Measurements from ENCODE around the gene ASTN2.
A peak's percentile ranks its signal among the peaks of the same experiment; 100 is the strongest.

ASTN2 gene

DNA sequence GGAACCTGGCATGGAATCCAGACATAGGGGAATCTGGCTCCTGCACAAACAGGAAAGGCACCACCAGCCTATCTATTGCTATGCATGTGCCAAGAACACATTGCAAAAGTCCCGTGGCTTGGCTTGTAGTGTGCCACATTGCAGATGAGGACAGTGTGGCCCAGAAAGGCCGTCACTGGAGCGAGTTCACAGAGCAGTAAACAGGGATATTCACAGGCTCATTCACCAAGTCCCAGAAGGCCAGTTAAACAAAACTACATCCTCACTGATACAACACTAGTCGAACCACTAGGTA is 767.4 kb downstream of the ASTN2 start:
- no peak for DNase-seq

DNA sequence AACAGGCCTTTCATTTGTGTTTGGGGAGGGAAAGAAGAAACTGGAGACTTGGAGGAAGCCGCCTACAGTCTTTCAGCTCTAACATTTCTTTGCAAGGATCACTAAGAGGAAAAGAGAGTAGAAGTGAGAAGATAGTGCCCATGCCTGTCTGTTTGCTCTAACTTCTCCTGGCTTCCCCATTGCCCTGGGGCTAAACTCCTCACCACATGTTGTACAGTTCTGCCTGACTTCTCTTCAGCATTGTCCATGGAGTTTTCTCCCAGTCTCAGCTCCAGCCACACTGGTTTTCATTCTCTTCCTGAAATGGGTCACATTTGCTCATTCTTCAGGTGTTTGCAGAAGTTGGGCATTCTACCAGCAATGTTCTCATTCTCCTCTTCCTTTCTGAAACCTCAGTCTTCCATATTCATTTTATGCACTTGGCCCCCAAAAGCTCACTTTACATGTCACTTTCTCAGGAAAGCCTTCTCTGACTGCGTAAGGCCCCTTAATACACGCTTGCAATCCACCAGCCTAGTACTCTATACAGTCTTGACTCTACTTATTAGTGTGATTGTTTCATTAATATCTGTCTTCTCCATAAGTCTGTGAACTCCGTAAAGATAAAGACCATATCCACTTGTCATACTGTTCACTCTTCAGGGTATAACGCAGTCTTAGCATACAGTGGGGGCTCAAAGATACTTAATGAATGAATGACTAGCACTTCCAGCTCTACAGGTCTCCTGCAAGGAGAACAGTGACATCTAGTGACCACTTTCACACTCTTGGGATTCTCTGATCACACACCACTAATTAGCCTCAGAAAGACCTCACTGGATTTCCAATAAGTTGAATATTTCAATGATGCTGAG is 768.0 kb downstream of the ASTN2 start:
- DNase-seq = peak; percentile 16 to 41

DNA sequence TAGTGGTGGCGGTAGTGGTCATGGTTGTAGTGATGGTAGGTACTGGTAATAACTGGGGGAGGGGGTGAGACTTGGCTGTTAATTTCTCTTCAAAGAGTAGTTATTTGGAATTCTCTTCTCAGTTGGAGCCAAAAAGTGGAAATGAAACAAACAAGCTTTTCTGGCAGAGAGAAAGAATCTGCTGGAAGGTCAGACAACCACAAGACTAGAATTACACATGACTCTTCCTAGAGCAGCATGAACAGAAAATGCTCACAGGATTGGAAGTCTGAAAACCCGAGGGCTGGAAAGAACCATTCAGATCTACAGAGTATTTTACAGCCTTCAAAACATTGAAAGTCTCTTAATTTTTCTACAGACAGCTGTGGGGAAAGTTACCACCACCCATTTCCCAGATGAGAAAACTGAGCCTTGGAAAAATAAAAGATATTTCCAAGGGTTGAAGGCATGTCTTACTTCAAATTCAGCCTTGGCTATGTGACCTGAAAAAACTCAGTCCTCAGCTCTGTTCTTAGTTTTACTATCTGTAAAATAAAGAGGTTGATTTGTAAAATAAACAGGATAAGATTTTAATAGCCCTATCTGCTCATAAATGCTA is 770.7 kb downstream of the ASTN2 start:
- no peak for DNase-seq

DNA sequence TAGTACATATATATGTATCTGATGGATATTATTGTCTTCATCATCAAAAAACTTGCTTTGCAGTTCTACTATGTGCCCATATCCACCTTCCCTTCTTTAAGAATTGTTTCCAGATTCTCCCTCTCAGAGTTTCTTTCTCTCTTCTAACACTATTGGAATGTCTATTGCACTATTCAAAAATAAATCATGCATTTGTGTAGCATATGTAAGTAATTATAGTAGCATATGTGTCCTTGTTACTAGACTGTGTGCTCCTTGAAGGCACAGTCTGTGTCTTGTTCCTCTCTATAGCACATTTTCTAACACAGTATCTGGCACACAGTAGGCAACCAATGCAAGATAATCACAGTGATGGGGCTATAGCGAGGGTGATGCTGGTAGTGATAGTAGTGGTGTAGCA is 771.2 kb downstream of the ASTN2 start:
- DNase-seq = no peak

DNA sequence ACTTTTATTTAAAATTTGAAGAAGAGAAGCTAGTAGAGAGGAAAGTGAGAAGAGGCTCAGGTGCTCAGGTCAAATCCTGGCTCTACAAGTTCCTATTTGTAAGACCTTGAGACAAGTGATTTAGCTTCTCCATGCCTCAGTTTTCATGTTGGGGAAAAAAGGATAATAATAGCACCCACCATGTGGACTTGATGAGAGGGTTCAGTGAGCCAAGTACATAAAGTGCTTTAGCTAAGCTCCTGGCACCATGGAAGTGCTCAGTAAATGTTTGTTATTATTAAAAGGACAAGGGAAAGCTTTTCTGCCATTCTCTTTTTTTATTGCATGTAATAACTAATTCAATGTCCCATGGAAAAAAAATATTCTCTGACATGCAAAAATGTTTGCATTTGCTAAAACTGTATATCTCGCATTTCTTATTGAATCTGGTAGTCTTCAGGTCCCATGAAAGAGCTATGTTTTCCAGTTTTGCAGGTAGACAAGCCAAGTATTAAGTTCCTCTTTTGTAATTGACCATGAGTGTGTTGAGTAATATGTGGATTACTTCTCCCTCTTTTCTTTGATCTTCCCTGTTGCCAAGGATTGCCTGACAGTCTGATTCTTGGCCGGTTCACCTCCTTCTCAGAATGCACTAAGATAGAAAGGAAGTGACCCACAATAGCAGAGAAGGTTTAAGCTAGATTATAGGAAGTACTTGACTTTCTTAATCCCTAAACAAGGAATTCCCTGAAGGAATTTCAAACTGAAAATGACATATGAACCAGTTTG is 773.4 kb downstream of the ASTN2 start:
- DNase-seq = no peak

DNA sequence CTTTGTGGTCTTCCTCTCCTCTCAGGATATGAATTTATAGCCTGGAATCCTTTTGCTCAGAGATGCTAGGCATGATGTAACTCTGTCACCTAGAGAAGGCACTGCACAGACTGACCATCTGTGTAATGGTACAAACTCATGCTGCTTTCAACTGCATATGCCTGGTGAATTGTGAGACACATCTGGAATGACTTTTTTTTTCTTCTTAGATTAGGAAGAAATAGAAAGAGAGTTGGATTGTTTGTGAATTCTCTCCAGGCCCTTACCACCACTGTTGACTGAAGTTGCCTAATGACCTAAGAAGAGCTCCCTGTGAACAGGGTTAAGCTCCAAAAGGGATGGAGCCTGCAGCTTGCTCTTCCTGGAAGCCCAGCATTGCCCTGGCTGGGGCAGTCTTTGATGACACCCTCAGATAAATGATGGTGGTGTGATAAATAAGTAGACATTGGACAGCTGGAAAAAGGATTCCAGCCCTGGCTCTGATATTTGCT is 775.6 kb downstream of the ASTN2 start:
- no peak for DNase-seq

DNA sequence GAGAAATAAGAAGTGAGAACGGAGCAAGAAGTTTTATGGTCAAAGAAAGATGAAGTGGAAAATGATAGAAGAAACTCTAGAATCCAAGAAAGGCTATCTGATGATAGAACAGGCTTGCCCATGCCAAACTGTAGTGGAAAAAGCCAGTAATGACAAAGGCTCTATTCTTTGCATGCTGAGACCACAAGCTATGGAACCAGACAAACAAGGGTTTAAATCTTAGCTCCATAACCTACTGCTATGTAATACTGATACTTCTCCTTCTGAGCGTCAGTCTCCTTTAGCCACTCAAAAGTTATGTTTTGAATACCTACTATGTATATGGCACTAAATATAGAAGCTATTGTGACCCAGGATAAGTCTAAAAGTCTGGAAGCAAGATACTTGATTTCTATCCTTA is 778.9 kb downstream of the ASTN2 start:
- DNase-seq = no peak

DNA sequence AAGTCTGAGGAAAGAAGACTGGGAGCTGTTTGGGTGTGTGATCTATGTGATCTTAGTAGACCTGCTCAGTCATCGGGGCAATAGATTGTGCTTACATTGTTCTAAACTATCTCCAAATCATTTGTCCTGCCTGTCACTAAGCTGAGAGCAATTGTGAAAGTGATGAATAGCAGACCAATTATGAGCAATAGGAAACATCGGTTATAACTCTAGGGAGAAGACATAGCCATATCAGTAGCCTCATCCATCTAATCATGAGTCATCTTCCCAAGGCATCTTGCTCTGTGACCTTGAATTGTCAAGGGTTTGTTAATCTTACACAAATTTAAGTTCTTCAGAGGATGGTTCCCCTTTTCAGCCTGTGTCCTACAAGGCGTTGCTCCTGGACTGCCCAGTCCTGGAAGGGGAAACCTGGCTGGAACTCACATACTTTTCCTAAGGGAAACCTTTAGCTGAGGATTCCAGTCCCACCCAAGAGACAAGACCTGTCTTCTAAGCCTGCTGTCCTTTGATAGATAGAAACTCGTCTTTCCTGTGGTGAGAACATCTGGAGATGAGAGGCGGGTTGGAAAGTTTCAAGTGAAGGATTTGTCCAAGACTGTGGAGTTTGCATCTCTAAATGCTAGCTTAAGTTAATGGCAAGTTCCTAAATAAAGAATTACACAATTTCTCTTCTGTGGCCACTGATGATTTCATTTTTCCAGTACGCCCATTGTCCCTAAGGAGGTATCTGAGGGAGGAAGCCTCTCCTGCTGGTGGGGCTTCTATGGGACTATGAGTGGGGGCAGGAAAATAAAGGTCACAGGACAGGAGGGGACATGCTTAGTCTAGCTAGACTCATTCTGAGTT is 781.6 kb downstream of the ASTN2 start:
- DNase-seq = no peak

DNA sequence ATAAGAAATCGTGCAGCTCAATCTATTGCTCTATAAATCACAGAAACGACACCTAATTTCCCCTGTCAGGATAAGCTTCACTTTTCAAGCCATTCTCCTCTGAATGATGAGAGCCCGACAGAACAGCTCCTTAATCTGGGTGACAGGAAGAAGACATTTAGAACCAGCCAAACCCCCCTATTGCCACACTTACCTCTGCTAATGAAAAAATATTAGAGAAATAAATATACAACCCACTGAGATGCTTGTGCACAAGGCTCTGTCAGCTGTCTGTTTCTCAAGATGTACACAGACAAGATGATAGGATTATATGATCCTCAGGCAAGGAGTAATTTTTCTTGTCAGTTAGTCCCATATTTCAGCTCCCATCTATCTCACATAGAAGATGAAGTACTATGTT is 785.2 kb downstream of the ASTN2 start:
- DNase-seq = no peak

DNA sequence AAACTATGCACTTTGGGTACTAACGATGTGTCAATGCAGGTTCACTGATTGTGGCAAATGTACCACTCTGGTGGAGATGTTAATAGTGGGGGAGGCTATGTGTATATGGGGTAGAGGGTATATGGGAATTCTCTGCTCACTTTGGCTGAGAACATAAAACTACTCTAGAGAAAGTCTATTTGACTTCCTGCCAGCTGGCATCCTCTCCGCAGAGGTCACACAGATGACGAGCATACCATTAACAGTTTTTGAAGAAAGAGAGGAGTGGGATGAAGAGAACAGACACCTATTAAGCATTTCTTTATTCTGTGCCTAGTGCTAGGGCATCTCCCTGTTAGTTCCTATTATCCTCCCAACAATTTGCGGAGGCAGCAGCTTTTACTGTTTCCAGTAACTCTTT is 786.1 kb downstream of the ASTN2 start:
- DNase-seq = no peak

DNA sequence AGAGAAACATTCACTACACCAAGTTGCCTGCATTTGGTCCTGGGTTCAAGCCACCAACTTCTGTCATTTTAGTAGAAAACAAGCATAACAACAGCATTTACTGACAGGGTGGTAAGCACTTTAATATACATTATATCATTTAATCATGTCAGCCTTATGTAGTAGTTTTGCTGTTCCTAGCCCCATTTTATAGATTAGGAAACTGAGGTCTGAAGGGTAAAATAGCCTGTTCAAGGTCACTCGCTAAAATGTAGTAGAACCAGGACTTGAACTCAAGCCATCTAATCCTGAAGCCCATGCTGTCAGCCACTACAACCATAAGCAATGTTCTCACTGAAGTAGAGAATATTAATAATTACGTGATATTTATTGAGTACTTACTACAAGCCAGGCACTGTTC is 787.4 kb downstream of the ASTN2 start:
- no peak for DNase-seq

DNA sequence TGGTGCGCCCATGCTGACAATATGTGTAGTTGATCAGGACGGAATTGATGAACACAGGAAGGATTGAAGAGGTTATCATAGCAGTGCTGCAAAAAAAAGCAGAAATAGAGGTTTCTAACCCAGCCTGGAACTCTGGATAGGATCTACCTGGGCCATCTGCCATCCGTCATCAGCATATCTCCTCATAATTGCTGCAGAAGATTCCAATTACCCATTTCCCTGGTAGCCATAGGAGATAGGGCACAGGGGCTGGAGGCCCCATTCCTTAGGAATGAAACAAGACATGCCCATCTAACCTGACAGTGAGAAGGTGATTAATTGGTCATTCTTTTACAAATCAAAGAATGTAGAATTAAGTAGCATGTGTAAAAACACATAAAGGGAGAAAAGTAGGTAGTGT is 788.1 kb downstream of the ASTN2 start:
- no peak for DNase-seq

DNA sequence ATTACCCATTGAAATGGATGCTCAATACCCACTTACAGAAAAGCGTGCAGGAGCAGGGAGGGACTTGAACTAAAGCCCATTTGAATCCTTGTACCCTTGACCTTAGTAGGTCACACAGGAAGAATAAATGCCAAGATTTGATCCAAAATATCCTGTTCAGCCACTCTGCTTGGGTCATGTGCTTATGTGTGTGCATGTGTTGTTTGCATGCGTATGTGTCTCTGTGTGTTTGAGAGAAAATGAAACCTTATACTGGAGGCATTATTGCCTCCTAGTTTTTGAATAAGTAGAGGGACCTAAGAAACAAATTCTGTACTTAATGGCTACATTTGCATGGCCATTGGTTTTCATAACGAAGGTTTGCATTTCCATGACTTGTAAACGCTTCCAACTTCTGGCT is 791.1 kb downstream of the ASTN2 start:
- DNase-seq = no peak

DNA sequence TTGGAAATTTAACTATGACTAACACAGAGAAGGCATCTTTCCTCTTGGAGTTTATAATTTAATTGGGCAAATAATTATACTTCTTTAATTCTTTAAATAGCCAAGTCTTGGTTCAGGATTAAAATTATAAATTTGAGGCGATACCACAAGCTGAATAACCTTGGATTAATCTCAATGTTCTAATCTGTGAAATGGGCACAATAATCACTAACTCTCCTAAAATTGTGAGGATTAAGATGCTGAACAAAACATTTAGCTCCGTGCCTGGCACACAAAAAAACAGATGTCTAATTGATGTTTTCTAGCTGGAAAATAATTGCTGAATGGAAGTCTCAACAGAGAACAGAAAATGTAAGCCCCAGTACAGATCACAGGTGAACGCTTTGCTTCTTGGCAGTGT is 797.5 kb downstream of the ASTN2 start:
- no peak for DNase-seq

DNA sequence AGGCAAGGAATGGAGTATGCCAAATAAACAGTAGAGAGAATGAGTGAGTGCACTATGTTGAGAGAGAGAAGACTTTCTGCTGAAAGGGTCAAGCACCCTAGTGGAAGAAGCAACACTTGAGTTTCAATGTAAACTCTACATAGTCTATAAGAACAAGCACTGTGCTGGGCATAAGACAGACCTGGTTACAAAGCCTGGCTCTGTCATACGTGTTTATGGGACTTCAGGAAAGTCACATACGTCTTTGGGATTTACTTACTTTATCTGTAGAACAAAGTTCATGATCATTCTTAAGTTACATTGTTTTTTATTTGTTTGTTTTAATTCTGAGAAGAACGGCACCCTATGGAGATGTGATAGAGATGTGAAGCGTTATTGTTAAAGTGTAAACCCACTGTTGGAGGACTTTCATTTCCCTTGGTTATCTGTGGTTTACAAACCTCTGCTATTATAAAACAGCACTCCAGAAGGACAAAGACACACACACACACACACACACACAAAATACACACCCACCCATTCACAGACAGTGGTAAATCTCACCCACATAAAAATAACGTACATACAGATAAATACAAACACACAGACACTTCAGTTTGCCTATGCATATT is 798.4 kb downstream of the ASTN2 start:
- DNase-seq = no peak

DNA sequence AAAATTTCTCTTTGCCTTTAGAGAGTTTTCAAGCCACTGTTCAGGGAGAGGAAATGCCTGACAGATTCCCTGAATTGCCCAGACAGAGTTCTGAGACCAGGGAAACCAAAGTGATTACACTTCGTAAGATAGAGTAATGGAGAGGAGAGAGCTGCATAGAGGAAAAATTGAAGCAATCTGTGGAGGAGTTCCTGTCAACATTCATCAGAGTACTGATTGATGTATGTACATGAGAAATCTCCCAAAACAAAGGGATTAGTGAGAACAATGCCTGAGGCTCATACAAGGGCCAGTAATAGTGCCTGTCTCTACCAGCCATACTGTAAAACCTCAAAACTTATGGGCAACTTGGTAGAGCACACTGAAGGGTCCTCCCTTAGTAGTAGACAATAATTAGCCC is 806.8 kb downstream of the ASTN2 start:
- no peak for DNase-seq

DNA sequence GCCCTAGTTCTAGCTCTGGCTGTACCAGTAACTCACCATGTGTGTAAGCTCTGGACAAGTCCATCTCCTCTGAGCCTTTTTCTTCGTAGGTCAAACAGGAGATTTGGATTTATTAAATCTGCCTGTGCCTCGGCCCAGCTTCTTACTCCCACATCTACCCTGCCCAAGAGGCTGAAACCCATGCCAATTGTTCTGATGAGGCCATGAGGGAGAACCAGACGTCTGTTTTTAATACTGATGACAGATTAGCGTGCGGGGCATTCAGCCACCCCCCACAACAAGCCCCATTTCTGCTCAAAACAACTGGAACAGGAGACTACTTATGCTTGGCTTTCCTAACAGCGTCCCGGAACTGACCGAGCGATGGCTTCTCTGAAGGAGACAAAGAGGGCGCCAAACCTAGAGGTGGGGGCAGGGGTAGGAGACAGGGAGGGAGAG is 808.9 kb downstream of the ASTN2 start:
- DNase-seq = no peak

DNA sequence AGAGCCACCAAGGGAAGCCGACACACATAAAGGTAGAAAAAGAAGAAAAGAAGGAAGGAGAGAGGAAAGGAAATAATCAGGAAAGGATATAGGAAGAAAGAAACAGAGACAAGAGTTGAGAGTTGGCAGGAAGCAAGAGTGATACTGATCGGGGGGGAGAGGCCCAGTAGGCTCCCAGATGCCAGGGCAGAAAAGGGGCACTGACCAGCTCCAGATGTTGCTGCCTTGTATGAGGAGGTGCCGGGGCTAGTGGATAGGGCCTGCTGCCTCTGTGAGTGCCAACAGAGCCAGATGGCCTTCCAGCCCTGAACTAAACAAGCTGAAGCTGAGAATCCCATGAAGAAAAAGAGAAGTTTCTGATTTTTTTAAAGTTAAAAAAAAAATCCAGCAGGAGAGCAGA is 809.8 kb downstream of the ASTN2 start:
- no peak for DNase-seq

DNA sequence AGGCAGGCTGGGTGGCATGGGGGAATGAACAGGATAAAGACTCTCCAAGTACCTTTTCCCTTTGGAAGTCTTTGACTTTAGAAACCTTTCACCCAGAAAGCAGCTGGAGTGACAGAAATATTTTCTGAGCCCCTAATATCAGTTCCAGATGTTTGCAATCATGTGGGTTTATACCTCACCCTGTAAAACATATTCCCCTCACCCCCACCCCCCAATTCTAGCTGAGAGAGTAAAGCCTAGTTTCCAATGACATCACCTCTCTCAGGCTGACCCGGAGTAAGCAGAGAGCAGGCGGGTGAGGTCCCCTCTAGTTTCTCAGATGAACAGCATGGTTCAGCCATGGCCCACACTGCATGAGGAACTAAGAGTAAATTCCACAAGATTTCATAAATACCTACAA is 810.6 kb downstream of the ASTN2 start:
- DNase-seq = no peak

DNA sequence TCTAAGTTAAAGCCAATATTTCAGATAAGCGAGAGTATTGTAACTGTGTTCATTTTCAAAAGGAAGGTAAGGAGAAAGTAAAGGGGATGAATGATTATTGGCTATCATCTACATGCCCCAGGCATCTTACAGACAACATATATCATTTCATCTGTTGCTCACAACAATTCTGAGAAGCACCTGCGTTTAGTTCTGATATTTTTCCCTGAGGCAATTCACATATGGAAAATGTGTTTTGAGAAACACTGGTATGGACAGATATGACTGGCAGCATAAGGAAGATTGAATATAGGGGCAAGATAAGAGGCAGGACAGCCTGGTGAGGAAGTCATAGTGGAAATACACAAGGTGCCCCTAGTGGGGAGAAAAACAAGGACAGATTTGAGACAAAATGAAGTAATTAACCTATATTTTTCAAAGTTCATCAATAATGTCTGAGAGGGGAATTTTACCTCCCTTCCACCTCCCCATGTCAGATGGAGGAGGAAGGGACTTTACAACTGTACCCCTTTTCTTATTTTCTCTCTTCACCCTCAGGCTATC is 815.4 kb downstream of the ASTN2 start:
- no peak for DNase-seq

DNA sequence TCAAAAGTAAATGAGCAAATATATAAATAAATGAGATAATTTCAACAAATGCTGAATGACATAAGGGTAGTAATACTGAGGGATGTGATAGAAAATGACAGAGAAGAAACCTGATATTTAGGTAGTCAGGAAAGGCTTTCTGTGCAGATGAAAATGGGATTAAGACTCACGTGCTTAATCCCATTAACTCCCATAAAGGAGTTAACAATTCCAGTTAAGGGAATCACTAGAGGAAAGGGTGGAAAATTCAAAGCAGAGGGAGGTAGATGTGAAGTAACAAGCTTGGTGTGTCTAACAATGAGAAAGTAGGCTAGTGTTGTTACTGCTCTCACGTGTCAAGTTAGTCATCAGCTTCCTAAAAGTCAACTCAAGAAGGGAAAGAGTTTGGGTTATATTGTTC is 818.2 kb downstream of the ASTN2 start:
- DNase-seq = no peak

DNA sequence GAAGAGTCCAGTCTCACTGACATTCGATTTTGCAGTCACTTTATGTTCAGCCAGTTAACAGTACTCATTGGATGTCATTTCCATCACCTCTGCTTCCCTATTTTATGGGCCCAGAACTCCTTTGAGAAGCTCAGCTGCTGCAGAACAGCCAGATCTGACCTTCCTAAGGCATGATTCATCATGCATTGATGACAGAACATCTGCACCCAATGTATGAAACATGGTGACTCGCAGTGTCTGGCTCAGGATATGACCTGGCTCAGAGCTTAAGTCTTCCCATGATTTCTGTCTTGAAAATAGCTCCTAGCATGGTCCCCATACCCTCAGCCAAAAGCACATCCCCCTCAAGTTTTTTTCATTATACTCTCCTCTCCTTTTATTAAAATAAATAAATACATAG is 820.3 kb downstream of the ASTN2 start:
- DNase-seq = no peak

All from NCI-H2081 (cell line).